ENCODE results near the gene HRC. TPM values are rescaled to one million over a fixed set of nuclear protein-coding genes. Genes with fewer than 3 reads are reported as not detected.
"Not testable (repeated sequence)": the region's sequence is repeated elsewhere in the genome, so short reads cannot be mapped to it uniquely, and the experiment has no call there.

The HRC gene
- polyA plus RNA-seq, 3 donors = not detected

GRCh38 chr19:49127674-49128544 is 27.3 kb downstream of the HRC start:
- H3K27ac ChIP-seq (ENCODE audit: low read depth in 1 of 2, low read length in 2 of 2) = no peak overlapping the region
- WGBS (ENCODE audit: insufficient coverage) = 5% methylated on average over 51 of the region's 63 CpGs

GRCh38 chr19:49127225-49127624 is 28.0 kb downstream of the HRC start:
- intact Hi-C loops (cut with micrococcal nuclease); H3K4me3 ChIP-seq (replicated peaks in 1 of 3; ENCODE audit: low read depth in 2 of 3, low read length in 3 of 3); DNase-seq; H3K27ac Mint-ChIP-seq; H3K79me2 ChIP-seq (ENCODE audit: insufficient read depth, low read length); H3K4me3 Mint-ChIP-seq; H3K36me3 ChIP-seq (replicated peaks in 1 of 2; ENCODE audit: control insufficient read depth in 1 of 2, insufficient read depth in 2 of 2, low read length in 2 of 2); H4K20me1 ChIP-seq (ENCODE audit: insufficient read depth, low read length); H3K4me2 ChIP-seq (replicated peaks; ENCODE audit: extremely low read depth, low read length, poor library complexity, severe bottlenecking); H3K9ac ChIP-seq (ENCODE audit: insufficient read depth, low read length, poor library complexity, severe bottlenecking); H2AFZ ChIP-seq (ENCODE audit: insufficient read depth, low read depth, low read length, poor library complexity, severe bottlenecking); H3K27ac ChIP-seq (ENCODE audit: low read depth in 1 of 2, low read length in 2 of 2); H3K27me3 ChIP-seq (ENCODE audit: control insufficient read depth in 2 of 2, insufficient read depth in 2 of 2, low read length in 2 of 2); H3K36me3 Mint-ChIP-seq: not testable (repeated sequence)
- H3K9me3 Mint-ChIP-seq = peaks cover 10 to 31% (median 16%) of the 10 kb centered on the region in 7 donors
- WGBS (ENCODE audit: insufficient coverage) = 95% methylated on average over 4 of the region's 12 CpGs
- H3K4me1 ChIP-seq (ENCODE audit: control insufficient read depth in 1 of 2, insufficient read depth in 2 of 2, low read length in 2 of 2) = peaks cover 5 to 14% of the 10 kb centered on the region in 2 donors
- H3K4me1 Mint-ChIP-seq = peaks cover 13% of the 10 kb centered on the region
- peaks cover 0 to 10% of the 10 kb centered on the region in 2 donors for H3K9me3 ChIP-seq (replicated peaks in 1 of 2; ENCODE audit: control insufficient read depth in 1 of 2, insufficient read depth in 1 of 2, low read length in 2 of 2)
- H3K27me3 Mint-ChIP-seq (ENCODE audit: low read depth in 3 of 3) = peaks cover 19 to 35% (median 34%) of the 10 kb centered on the region in 3 donors

More at GRCh38 chr19:49127674-49128544, 27.3 kb downstream of the HRC start:
- Mint-ChIP-seq H3K4me3 (peak overlapping the region; percentile 80 to 97), H3K9me3 (peaks cover 10 to 25% (median 15%) of the 10 kb centered on the region in 7 donors), H3K27me3 (ENCODE audit: low read depth in 3 of 3) (peaks cover 15 to 35% (median 33%) of the 10 kb centered on the region in 3 donors), H3K4me1 (peaks cover 13% of the 10 kb centered on the region), H3K27ac (peak overlapping the region; percentile 71 to 96 (median 85)), H3K36me3 (no peaks in the 10 kb centered on the region)
- Histone ChIP-seq H3K4me3 (replicated peaks in 1 of 3; ENCODE audit: low read depth in 2 of 3, low read length in 3 of 3) (peak overlapping the region; percentile 31 to 72 (median 34)), H3K9me3 (replicated peaks in 1 of 2; ENCODE audit: control insufficient read depth in 1 of 2, insufficient read depth in 1 of 2, low read length in 2 of 2) (peaks cover 0 to 10% of the 10 kb centered on the region in 2 donors), H4K20me1 (ENCODE audit: insufficient read depth, low read length) (no peaks in the 10 kb centered on the region), H3K4me2 (replicated peaks; ENCODE audit: extremely low read depth, low read length, poor library complexity, severe bottlenecking) (peak overlapping the region; percentile 74), H3K79me2 (ENCODE audit: insufficient read depth, low read length) (no peaks in the 10 kb centered on the region), H2AFZ (ENCODE audit: insufficient read depth, low read depth, low read length, poor library complexity, severe bottlenecking) (peak overlapping the region; percentile 82), H3K27me3 (ENCODE audit: control insufficient read depth in 2 of 2, insufficient read depth in 2 of 2, low read length in 2 of 2) (no peaks in the 10 kb centered on the region), H3K4me1 (ENCODE audit: control insufficient read depth in 1 of 2, insufficient read depth in 2 of 2, low read length in 2 of 2) (peaks cover 5 to 14% of the 10 kb centered on the region in 2 donors), H3K9ac (ENCODE audit: insufficient read depth, low read length, poor library complexity, severe bottlenecking) (no peak overlapping the region), H3K36me3 (replicated peaks in 1 of 2; ENCODE audit: control insufficient read depth in 1 of 2, insufficient read depth in 2 of 2, low read length in 2 of 2) (no peaks in the 10 kb centered on the region)
- intact Hi-C loops (cut with micrococcal nuclease) = no loop called here
- DNase-seq = peak; percentile 94 to 96 (median 95)
- no peak for TF ChIP-seq CTCF (IDR thresholded peaks at IDR 0.05)

All from CD14-positive monocyte (primary cell).